Dendritic cell treated with granulocyte-macrophage colony-stimulating factor and Interleukin-4, amounts not matched to agents 40 ng/mL and 50 ng/mL, for 4 days (primary cell): ENCODE data around the gene SYTL5.

Experiments
- H3K27ac Mint-ChIP-seq: one replicate; pipeline ENCODE4 v1.8.0; 2022; ENCODE audit warnings: mild to moderate bottlenecking, mixed read lengths
- H3K27me3 Mint-ChIP-seq: one replicate; pipeline ENCODE4 v1.8.0; 2022; ENCODE audit warnings: mild to moderate bottlenecking, mixed read lengths
- H3K36me3 Mint-ChIP-seq: one replicate; pipeline ENCODE4 v1.8.0; 2022; ENCODE audit warnings: low read depth, mixed read lengths
- H3K4me1 Mint-ChIP-seq: one replicate; pipeline ENCODE4 v1.8.0; 2022; ENCODE audit warnings: low read depth, mixed read lengths
- H3K4me3 Mint-ChIP-seq: one replicate; pipeline ENCODE4 v1.8.0; 2022; ENCODE audit warnings: mild to moderate bottlenecking, moderate library complexity, mixed read lengths
- H3K9me3 Mint-ChIP-seq: one replicate; pipeline ENCODE4 v1.8.0; 2022; ENCODE audit warnings: mixed read lengths
- intact Hi-C: fragments of 100-400 bp; cut with micrococcal nuclease; formaldehyde crosslinking; loops from one replicate; pipeline ENCODE4 v1.15.0; 2022

SYTL5 gene

DNA sequence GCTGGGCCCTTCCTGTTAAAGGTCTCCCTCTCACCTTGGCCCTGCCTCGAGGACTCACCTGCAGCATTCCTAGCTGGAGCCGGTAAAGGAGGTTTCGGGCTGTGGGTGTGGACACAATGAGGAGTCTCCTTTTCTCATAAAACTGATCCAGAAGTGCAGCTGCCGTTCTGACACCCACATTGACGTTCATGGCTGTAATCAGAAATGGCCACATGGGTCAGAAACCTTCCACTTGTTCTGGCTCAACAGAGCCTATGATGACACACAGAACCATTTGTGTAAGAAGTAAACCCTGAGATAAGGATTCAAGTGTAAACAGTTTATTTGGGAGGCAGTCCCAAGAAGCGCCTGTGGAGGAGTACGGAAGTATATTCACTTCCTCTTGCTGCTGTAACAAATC is 150.5 kb downstream of the SYTL5 start:
- no peaks in the 10 kb centered on the region for H3K9me3 Mint-ChIP-seq
- H3K4me3 Mint-ChIP-seq, result no peak overlapping the region
- H3K36me3 Mint-ChIP-seq, result no peaks in the 10 kb centered on the region
- H3K27me3 Mint-ChIP-seq, result no peaks in the 10 kb centered on the region
- no peaks in the 10 kb centered on the region for H3K4me1 Mint-ChIP-seq
- intact Hi-C loops, result no loop called here
- no peak overlapping the region for H3K27ac Mint-ChIP-seq

- Mint-ChIP-seq H3K4me1 (peaks cover 4% of the 10 kb centered on the region), H3K27me3 (no peaks in the 10 kb centered on the region), H3K9me3 (no peaks in the 10 kb centered on the region), H3K36me3 (no peaks in the 10 kb centered on the region), H3K27ac (no peak overlapping the region), H3K4me3 (no peak overlapping the region)
- intact Hi-C loops, result no loop called here
These were observed 156.8 kb downstream of the SYTL5 start for GRCh38 chrX:38163193-38163592.

DNA sequence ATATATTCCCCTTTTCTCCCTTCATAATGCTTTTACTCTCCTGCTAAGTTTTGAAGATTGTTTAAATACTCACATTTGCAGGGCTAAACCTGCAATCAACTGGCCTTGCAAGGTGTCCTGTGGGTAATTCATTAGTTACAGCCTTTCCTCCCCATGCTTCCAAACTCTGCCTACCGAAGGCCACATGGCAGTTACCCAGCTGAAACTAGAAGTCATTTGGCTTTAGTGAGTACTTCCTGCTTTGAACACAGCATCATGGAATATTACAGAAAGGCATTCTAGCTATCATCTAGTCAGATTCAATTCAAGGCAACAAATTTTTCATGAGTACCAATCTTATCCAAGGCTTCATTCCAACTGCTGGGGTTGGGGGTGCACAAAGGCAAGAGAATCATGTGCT is 158.7 kb downstream of the SYTL5 start:
- Mint-ChIP-seq H3K9me3 (no peaks in the 10 kb centered on the region), H3K27me3 (no peaks in the 10 kb centered on the region), H3K27ac (no peak overlapping the region), H3K4me1 (peaks cover 5% of the 10 kb centered on the region), H3K36me3 (no peaks in the 10 kb centered on the region), H3K4me3 (no peak overlapping the region)
- intact Hi-C loops, result no loop called here

- H3K27me3 Mint-ChIP-seq, result no peaks in the 10 kb centered on the region
- H3K27ac Mint-ChIP-seq, result no peak overlapping the region
- intact Hi-C loops, result loop anchor here (2.0 kb wide), 1 partner anchor 240 kb away; no protein-coding TSS in a partner anchor
- H3K4me1 Mint-ChIP-seq, result peaks cover 5% of the 10 kb centered on the region
- H3K9me3 Mint-ChIP-seq, result no peaks in the 10 kb centered on the region
- no peaks in the 10 kb centered on the region for H3K36me3 Mint-ChIP-seq
- no peak overlapping the region for H3K4me3 Mint-ChIP-seq
These were observed 160.2 kb downstream of the SYTL5 start for GRCh38 chrX:38166478-38167083.

DNA sequence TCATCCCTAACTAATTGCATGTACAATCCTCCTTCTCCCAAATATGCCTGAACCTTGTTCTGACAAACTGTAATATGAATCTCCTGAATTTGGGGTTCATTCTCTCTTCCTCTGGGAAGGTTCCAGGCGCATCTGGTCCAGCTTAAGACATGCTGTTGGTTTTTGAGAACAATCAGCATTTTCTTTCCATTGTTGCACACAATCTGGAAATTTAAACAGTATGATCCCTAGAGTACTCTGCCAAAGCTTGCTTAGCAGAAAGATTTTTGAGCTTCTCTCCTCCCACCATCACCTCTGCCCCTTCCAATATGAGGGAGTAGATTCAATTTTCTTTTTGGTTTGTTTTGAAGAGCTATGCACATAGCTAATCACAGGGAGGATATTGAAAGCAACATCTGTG is 164.2 kb downstream of the SYTL5 start:
- Mint-ChIP-seq H3K27me3 (no peaks in the 10 kb centered on the region), H3K9me3 (no peaks in the 10 kb centered on the region), H3K36me3 (no peaks in the 10 kb centered on the region), H3K27ac (no peak overlapping the region), H3K4me3 (no peak overlapping the region), H3K4me1 (peaks cover 5% of the 10 kb centered on the region)
- intact Hi-C loops, result no loop called here

- Mint-ChIP-seq H3K4me1 (peaks cover 5% of the 10 kb centered on the region), H3K27me3 (no peaks in the 10 kb centered on the region), H3K4me3 (no peak overlapping the region), H3K9me3 (no peaks in the 10 kb centered on the region), H3K36me3 (no peaks in the 10 kb centered on the region), H3K27ac (no peak overlapping the region)
- intact Hi-C loops, result no loop called here
These were observed 166.2 kb downstream of the SYTL5 start for GRCh38 chrX:38172596-38172995.

- no peaks in the 10 kb centered on the region for H3K9me3 Mint-ChIP-seq
- no peaks in the 10 kb centered on the region for H3K27me3 Mint-ChIP-seq
- no peaks in the 10 kb centered on the region for H3K36me3 Mint-ChIP-seq
- intact Hi-C loops, result no loop called here
- H3K4me3 Mint-ChIP-seq, result no peak overlapping the region
- no peak overlapping the region for H3K27ac Mint-ChIP-seq
- H3K4me1 Mint-ChIP-seq, result no peaks in the 10 kb centered on the region
These were observed 168.8 kb downstream of the SYTL5 start for GRCh38 chrX:38175139-38175538.

DNA sequence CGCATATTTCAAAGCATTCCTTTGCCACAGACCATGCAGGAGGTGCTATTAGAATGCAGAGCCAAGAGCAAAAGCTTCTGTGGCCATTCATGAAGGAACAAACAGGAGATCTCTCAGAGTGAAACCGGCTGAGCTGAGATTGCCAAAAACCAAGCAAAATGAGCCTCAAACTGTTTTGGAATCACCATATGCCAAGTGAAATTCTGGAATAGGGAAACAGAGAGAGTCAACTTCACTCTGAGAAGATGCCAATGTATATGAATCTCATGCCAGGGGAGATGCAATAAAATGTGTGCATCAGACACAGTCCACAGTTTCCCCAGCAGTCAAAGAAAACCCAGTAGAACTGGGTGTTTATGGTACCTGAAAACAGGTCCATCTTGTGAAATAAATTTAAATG is 172.0 kb downstream of the SYTL5 start:
- Mint-ChIP-seq H3K27me3 (no peaks in the 10 kb centered on the region), H3K36me3 (no peaks in the 10 kb centered on the region), H3K27ac (no peak overlapping the region), H3K4me3 (no peak overlapping the region), H3K9me3 (no peaks in the 10 kb centered on the region), H3K4me1 (no peaks in the 10 kb centered on the region)
- intact Hi-C loops, result no loop called here
